ENCODE measurements around the gene PDZD2.

DNA sequence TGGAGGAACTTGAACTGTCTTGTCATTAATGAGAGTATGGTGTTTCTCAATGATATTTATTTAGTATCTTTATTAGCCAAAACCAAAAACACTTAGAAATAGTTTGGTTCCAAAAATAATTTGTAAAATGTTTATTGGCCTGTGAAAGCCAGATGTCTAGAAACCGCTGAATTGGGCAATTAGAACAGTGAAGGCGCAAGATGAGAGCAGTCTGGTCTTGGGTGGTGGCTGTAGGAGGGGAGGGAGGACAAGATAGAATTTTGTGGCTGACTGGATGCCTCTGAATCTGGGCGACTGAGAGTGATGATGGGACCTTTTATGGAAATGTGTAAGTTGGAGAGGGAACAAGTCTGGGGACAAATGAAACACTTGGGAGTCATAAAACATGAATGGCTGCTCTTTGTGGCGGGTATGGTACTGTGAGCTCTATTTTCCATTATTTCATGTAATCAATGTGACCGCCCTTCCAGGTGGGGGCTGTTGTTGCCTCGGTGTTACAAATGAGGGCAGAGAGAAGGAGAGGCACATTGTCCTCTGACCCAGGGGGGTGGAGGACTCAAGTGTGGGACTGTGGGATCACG is 35.5 kb downstream of the PDZD2 start:
- TF ChIP-seq, protein P1, sequence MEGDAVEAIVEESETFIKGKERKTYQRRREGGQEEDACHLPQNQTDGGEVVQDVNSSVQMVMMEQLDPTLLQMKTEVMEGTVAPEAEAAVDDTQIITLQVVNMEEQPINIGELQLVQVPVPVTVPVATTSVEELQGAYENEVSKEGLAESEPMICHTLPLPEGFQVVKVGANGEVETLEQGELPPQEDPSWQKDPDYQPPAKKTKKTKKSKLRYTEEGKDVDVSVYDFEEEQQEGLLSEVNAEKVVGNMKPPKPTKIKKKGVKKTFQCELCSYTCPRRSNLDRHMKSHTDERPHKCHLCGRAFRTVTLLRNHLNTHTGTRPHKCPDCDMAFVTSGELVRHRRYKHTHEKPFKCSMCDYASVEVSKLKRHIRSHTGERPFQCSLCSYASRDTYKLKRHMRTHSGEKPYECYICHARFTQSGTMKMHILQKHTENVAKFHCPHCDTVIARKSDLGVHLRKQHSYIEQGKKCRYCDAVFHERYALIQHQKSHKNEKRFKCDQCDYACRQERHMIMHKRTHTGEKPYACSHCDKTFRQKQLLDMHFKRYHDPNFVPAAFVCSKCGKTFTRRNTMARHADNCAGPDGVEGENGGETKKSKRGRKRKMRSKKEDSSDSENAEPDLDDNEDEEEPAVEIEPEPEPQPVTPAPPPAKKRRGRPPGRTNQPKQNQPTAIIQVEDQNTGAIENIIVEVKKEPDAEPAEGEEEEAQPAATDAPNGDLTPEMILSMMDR (IDR thresholded peaks at IDR 0.05): no peak
- no peak for TF ChIP-seq POLR2A (IDR thresholded peaks at IDR 0.05)
- peak; percentile 42 for TF ChIP-seq POLR2AphosphoS5 (IDR thresholded peaks at IDR 0.05)

All from prostate gland (tissue), 2 donors.